ENCODE data around the gene CTDSP2. TPM values are rescaled to one million over a fixed set of nuclear protein-coding genes. Genes with fewer than 3 reads are reported as not detected.

CTDSP2 gene, protein sequence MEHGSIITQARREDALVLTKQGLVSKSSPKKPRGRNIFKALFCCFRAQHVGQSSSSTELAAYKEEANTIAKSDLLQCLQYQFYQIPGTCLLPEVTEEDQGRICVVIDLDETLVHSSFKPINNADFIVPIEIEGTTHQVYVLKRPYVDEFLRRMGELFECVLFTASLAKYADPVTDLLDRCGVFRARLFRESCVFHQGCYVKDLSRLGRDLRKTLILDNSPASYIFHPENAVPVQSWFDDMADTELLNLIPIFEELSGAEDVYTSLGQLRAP
- 10 to 100 TPM; 44.3 to 65.3 (median 53.2) TPM for polyA plus RNA-seq (ENCODE audit: low read depth in 6 of 6)

GRCh38 chr12:57846577-57847319 lies at the start of gene CTDSP2:
CTDSP2 (minus strand) TSS chr12:57846729; CDS start chr12:57846435, 294 bp downstream.
- Mint-ChIP-seq H3K27me3 (peaks cover 5 to 8% (median 7%) of the 10 kb centered on the region in 3 donors), H3K4me3 (peak within 1 kb of the TSS; percentile 86 to 96 (median 92)), H3K36me3 (no peaks in the 10 kb centered on the region), H3K4me1 (peaks cover 43 to 63% (median 55%) of the 10 kb centered on the region in 3 donors), H3K27ac (peak within 1 kb of the TSS; percentile 69 to 95 (median 82)), H3K9me3 (no peaks in the 10 kb centered on the region)
- ATAC-seq (ENCODE audit: low read depth in 2 of 2) (peak; percentile 30 to 38), DNase-seq (peak; percentile 78)

DNA sequence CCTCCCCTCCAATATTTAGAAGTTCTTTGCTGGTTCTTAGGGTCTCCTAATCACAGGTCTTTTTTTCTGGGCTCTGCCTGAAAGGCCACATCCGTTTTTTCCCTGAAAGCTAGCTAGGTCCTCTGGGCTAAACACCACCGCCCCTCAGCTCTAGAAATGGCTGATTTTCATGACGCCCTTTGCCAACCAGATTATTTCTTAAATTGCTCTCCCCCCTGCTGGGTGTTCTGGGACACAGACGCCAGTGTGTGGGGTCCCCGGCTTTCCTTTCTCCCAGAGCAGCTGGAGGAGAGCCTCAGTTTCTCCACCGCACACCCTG lies 49.5 kb upstream of the CTDSP2 start:
- ATAC-seq (ENCODE audit: low read depth in 2 of 2) (no peak), DNase-seq (no peak)
- peak overlapping the region; percentile 63 to 87 (median 82) for H3K4me3 Mint-ChIP-seq
- H3K9me3 Mint-ChIP-seq = no peaks in the 10 kb centered on the region
- H3K4me1 Mint-ChIP-seq = peaks cover 52 to 68% (median 64%) of the 10 kb centered on the region in 3 donors
- H3K27me3 Mint-ChIP-seq = no peaks in the 10 kb centered on the region
- H3K27ac Mint-ChIP-seq = peak overlapping the region; percentile 34 to 99 (median 71)
- no peaks in the 10 kb centered on the region for H3K36me3 Mint-ChIP-seq

DNA sequence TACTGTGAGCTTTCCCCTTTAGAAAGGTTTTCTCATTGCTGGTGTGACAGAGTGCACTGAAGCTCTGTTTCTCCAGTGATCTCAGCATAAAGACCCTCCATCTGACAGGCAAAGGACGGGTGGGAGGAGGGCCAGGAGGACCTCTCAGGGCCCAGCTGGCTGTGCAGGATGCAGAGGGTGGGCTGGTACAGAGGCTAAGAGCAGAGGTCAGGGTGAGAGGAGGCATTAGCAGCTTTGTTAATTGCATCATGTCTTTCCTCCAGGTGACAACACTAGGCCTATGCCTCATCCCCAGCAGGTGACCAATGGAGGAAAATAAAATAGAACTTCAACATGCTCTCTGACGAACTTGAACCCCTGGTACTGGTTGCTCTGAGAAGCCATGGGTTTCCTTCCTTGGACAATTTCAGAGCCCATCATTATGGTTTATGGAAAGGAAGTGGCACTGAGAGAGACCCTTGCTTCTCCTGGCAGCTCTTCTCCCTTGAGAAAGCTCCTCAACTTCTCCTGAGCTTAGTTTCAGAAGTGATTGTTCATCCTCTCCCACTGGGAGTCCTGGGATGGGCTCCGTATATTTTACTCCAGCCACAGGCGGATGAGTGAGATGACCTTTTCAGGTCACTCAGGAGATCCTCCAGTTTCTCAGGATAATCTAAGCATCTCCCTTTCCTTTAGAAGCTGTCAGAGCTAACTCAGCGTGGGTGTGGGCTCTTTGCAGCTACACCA lies 49.0 kb upstream of the CTDSP2 start:
- Mint-ChIP-seq H3K9me3 (no peaks in the 10 kb centered on the region), H3K36me3 (no peaks in the 10 kb centered on the region), H3K4me1 (peaks cover 52 to 68% (median 64%) of the 10 kb centered on the region in 3 donors), H3K27ac (peak overlapping the region in 5 of 6 donors; percentile 63 to 99 (median 80)), H3K27me3 (no peaks in the 10 kb centered on the region), H3K4me3 (peak overlapping the region; percentile 63 to 87 (median 82))
- ATAC-seq (ENCODE audit: low read depth in 2 of 2) (no peak), DNase-seq (no peak)

- H3K9me3 Mint-ChIP-seq = no peaks in the 10 kb centered on the region
- DNase-seq = no peak
- H3K4me3 Mint-ChIP-seq = peak overlapping the region in 7 of 8 donors; percentile 0 to 84 (median 64)
- no peaks in the 10 kb centered on the region for H3K36me3 Mint-ChIP-seq
- peaks cover 50 to 65% (median 63%) of the 10 kb centered on the region in 3 donors for H3K4me1 Mint-ChIP-seq
- peak overlapping the region; percentile 61 to 96 (median 81) for H3K27ac Mint-ChIP-seq
- no peaks in the 10 kb centered on the region for H3K27me3 Mint-ChIP-seq
- no peak for ATAC-seq (ENCODE audit: low read depth in 2 of 2)
These were observed 48.1 kb upstream of the CTDSP2 start for GRCh38 chr12:57894399-57895292.

- peak overlapping the region in 3 of 6 donors; percentile 28 to 67 (median 66) for H3K27ac Mint-ChIP-seq
- ATAC-seq (ENCODE audit: low read depth in 2 of 2) (no peak), DNase-seq (no peak)
- no peaks in the 10 kb centered on the region for H3K9me3 Mint-ChIP-seq
- H3K36me3 Mint-ChIP-seq = no peaks in the 10 kb centered on the region
- peak overlapping the region in 2 of 8 donors; percentile 53 to 78 for H3K4me3 Mint-ChIP-seq
- H3K27me3 Mint-ChIP-seq = no peaks in the 10 kb centered on the region
- peaks cover 42 to 56% (median 55%) of the 10 kb centered on the region in 3 donors for H3K4me1 Mint-ChIP-seq
These were observed 47.2 kb upstream of the CTDSP2 start for GRCh38 chr12:57893431-57894353.

DNA sequence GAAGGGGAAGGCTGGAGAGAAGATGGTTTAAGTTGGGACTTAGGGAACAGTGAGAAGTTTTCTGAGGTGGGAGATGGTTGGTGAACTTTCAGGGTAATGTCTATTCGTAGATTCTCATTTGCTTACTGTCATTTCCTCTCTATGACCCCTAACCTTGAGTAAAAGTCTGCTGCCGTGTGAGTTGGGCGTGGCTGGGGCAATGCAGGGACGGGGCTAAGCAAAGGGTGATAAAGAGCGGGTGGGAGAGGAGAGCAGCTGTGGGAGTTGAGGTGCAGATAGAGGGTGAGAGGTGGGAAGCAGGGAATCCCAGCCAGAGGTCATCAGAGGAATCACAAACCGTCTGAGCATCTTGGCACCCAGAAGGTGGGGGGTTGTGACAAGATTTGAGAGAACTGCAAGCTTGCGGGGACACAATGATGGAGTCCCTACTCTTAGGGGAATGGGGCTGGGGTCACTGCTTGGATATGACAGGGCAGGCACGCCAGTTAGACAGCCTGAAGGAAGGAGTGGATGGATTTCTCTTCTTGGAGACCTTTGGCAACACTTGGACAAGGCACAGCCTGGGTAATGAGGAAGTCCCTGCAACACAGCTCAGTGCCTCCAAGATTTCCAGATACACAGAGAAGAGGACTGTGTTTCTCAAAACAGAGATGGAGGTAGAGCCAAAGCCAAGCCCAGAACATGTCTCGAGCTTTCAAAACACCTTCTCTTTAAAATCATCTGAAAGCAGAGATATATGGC lies 45.9 kb upstream of the CTDSP2 start:
- ATAC-seq (ENCODE audit: low read depth in 2 of 2) (no peak), DNase-seq (no peak)
- H3K4me1 Mint-ChIP-seq = peaks cover 30 to 43% (median 42%) of the 10 kb centered on the region in 3 donors
- H3K27me3 Mint-ChIP-seq = no peaks in the 10 kb centered on the region
- H3K27ac Mint-ChIP-seq = peak overlapping the region in 3 of 6 donors; percentile 3 to 65 (median 19)
- peaks cover 0 to 3% (median 0%) of the 10 kb centered on the region in 7 donors for H3K9me3 Mint-ChIP-seq
- H3K4me3 Mint-ChIP-seq = no peak overlapping the region
- H3K36me3 Mint-ChIP-seq = no peaks in the 10 kb centered on the region

DNA sequence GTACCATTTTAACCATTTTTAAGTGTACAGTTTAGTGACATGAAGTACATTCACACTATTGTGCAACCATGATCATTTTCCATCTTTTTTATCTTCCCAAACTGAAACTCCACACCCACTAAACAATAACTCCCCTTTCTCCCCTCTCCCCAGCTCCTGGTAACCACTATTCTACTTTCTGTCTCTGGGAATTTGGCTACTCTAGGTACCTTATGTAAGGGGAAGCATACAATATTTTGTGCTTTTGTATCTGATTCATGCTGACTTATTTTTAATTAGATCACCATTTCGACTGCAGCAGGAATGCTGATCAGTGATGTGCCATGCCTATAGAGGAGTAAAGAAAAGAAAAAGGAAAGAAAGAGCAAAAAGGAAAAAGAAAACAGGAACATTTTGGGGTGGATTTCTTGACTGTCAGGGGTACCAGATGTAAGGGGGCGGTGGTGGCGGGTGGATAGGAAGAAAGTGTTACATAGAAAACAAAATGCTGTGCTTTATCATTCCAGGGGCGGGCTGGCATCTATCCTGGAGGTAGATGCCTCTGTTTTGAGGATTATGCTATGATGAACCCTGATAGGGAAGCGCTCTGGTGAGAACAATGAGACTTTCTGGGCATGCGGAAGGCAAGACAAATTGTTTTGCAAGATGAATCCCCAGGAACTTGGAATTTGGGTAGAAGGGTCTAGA lies 45.2 kb upstream of the CTDSP2 start:
- no peak for ATAC-seq (ENCODE audit: low read depth in 2 of 2)
- DNase-seq = no peak
- H3K36me3 Mint-ChIP-seq = no peaks in the 10 kb centered on the region
- peak overlapping the region in 3 of 6 donors; percentile 3 to 19 (median 4) for H3K27ac Mint-ChIP-seq
- H3K9me3 Mint-ChIP-seq = peaks cover 0 to 3% (median 0%) of the 10 kb centered on the region in 7 donors
- peaks cover 22 to 36% (median 35%) of the 10 kb centered on the region in 3 donors for H3K4me1 Mint-ChIP-seq
- H3K27me3 Mint-ChIP-seq = peaks cover 0 to 1% (median 0%) of the 10 kb centered on the region in 3 donors
- peak overlapping the region in 1 of 8 donors; percentile 16 for H3K4me3 Mint-ChIP-seq

GRCh38 chr12:57890191-57891115 lies 43.9 kb upstream of the CTDSP2 start:
- no peak overlapping the region for H3K4me3 Mint-ChIP-seq
- peaks cover 0 to 7% (median 3%) of the 10 kb centered on the region in 7 donors for H3K9me3 Mint-ChIP-seq
- peak overlapping the region in 4 of 6 donors; percentile 26 to 65 (median 50) for H3K27ac Mint-ChIP-seq
- DNase-seq = no peak
- H3K27me3 Mint-ChIP-seq = peaks cover 0 to 3% (median 0%) of the 10 kb centered on the region in 3 donors
- peaks cover 15 to 27% (median 25%) of the 10 kb centered on the region in 3 donors for H3K4me1 Mint-ChIP-seq
- H3K36me3 Mint-ChIP-seq = no peaks in the 10 kb centered on the region
- ATAC-seq (ENCODE audit: low read depth in 2 of 2) = no peak

DNA sequence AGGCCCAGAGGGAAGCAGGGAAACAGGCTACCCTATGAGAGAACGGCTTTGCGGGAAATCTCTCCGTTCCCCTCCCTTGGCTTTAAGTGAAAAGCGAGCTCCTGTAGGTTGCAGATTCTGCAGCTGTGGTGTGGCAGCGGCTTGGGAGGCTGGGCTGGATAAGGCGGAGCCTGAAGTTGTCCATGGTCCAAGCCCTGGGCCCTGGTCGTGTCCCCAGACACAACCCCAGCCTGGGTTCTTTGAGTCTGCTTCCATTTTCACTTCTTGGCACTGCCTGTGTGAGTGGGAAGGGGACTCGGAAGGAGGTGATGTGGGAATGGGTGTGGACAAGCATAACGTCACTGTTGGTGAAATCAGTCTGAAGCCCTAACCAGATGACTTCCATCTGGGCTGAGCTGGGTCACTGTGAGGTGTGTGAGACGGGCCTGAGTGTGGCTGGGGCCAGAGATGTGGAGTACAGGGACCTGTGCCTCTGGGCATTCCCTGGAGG lies 43.0 kb upstream of the CTDSP2 start:
- peaks cover 10 to 17% (median 16%) of the 10 kb centered on the region in 3 donors for H3K4me1 Mint-ChIP-seq
- H3K4me3 Mint-ChIP-seq = no peak overlapping the region

More for the DNA sequence above, 43.0 kb upstream of the CTDSP2 start:
- Mint-ChIP-seq H3K36me3 (no peaks in the 10 kb centered on the region), H3K27me3 (peaks cover 0 to 3% (median 0%) of the 10 kb centered on the region in 3 donors), H3K9me3 (peaks cover 0 to 8% (median 7%) of the 10 kb centered on the region in 7 donors), H3K27ac (peak overlapping the region in 2 of 6 donors; percentile 42 to 60)
- DNase-seq = no peak
- no peak for ATAC-seq (ENCODE audit: low read depth in 2 of 2)

Data from naive B cell (primary cell).